GM18909 (cell line): ENCODE data around the gene NCS1.

Experiments
- ATAC-seq: cut with Tn5 transposase; IDR thresholded peaks from one replicate; pipeline ENCODE4 v1.9.1; 2021; ENCODE audit warnings: mild to moderate bottlenecking; ENCODE audit not compliant: unreplicated experiment, poor library complexity

The NCS1 gene

GRCh38 chr9:130209422-130209821 lies 37.2 kb downstream of the NCS1 start:
- ATAC-seq: no peak

GRCh38 chr9:130211548-130212226 lies 39.5 kb downstream of the NCS1 start:
- no peak for ATAC-seq

GRCh38 chr9:130212543-130213297 lies 40.5 kb downstream of the NCS1 start:
- ATAC-seq: no peak

- no peak for ATAC-seq
Measured at GRCh38 chr9:130213911-130214761, 41.9 kb downstream of the NCS1 start.

GRCh38 chr9:130214776-130215340 lies 42.7 kb downstream of the NCS1 start:
- ATAC-seq: no peak

GRCh38 chr9:130215341-130216119 lies 43.3 kb downstream of the NCS1 start:
- ATAC-seq: no peak

GRCh38 chr9:130217838-130218237 lies 45.6 kb downstream of the NCS1 start:
- ATAC-seq: no peak

GRCh38 chr9:130219661-130220096 lies 47.5 kb downstream of the NCS1 start:
- no peak for ATAC-seq

- ATAC-seq: no peak
Measured at GRCh38 chr9:130220352-130220751, 48.1 kb downstream of the NCS1 start.

- no peak for ATAC-seq
Measured at GRCh38 chr9:130222833-130223232, 50.6 kb downstream of the NCS1 start.

GRCh38 chr9:130225071-130225470 lies 52.9 kb downstream of the NCS1 start:
- no peak for ATAC-seq

GRCh38 chr9:130225586-130225985 lies 53.4 kb downstream of the NCS1 start:
- ATAC-seq: no peak

GRCh38 chr9:130226112-130226511 lies 53.9 kb downstream of the NCS1 start:
- no peak for ATAC-seq

GRCh38 chr9:130227833-130228232 lies 55.6 kb downstream of the NCS1 start:
- ATAC-seq: no peak

GRCh38 chr9:130229759-130230158 lies 57.6 kb downstream of the NCS1 start:
- no peak for ATAC-seq

GRCh38 chr9:130230631-130231030 lies 58.4 kb downstream of the NCS1 start:
- no peak for ATAC-seq

- no peak for ATAC-seq
Measured at GRCh38 chr9:130232899-130233586, 60.8 kb downstream of the NCS1 start.

- ATAC-seq: no peak
Measured at GRCh38 chr9:130233587-130233945, 61.4 kb downstream of the NCS1 start.
